ENCODE measurements around the gene NMRK2.
"Not testable (repeated sequence)": the region's sequence is repeated elsewhere in the genome, so short reads cannot be mapped to it uniquely, and the experiment has no call there.

NMRK2 gene

DNA sequence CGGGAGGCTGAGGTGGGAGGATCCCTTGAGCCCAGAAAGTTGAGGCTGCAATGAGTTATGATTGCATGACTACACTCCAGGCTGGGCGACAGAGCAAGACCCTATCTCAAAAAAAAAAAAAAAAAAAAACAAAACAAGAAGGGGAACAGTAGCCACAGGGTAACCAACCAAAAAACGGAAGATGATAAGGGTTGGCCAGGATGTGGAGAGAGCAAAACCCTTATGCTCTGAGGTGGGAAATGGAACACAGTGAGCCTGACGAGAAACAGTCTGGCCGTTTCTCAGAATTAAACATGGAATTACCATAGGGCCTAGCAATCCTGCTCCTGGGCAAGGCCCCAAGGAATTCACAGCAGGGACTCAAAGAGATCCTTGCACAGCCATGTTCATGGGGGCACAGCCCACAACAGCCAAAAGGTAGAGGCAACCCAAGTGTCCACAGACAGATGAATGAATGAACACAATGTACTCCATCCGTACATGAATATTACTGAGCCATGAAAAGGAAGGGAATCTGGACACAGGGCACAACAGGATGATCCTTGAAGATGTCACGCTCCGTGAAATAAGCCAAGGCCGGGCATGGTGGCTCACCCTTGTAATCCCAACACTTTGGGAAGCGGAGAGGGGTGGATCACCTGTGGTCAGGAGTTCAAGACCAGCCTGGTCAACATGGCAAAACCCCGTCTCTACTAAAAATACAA is 11.3 kb downstream of the NMRK2 start:
- Mint-ChIP-seq H3K36me3 (ENCODE audit: low read depth) (no peaks in the 10 kb centered on the region), H3K9me3 (no peaks in the 10 kb centered on the region), H3K4me1 (no peaks in the 10 kb centered on the region), H3K27ac (no peak overlapping the region), H3K4me3 (no peak overlapping the region), H3K27me3 (ENCODE audit: low read depth) (no peaks in the 10 kb centered on the region)
- TF ChIP-seq, protein P1, sequence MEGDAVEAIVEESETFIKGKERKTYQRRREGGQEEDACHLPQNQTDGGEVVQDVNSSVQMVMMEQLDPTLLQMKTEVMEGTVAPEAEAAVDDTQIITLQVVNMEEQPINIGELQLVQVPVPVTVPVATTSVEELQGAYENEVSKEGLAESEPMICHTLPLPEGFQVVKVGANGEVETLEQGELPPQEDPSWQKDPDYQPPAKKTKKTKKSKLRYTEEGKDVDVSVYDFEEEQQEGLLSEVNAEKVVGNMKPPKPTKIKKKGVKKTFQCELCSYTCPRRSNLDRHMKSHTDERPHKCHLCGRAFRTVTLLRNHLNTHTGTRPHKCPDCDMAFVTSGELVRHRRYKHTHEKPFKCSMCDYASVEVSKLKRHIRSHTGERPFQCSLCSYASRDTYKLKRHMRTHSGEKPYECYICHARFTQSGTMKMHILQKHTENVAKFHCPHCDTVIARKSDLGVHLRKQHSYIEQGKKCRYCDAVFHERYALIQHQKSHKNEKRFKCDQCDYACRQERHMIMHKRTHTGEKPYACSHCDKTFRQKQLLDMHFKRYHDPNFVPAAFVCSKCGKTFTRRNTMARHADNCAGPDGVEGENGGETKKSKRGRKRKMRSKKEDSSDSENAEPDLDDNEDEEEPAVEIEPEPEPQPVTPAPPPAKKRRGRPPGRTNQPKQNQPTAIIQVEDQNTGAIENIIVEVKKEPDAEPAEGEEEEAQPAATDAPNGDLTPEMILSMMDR (IDR thresholded peaks at IDR 0.05; ENCODE audit: unreplicated experiment in 3 of 3) = no peak

DNA sequence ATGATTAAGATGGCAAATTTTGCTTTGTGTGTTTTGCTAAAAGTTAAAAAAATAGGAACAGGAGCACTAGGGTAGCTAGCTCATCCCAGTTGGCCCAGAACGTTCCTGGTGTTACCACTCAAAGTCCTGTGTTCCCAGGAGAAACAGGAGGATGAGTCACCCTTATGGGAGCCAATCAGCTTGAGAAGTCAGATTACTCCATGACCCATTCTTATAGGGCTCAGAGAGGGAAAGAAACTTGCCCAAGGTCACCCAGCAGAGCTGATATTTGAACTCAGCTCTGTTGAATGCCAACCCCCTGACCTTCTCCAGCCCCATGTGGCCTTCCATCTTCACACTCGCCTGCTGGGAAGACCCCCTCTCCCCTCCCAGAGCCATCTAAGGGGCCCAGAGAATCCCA is 13.0 kb downstream of the NMRK2 start:
- TF ChIP-seq, protein P1 (IDR thresholded peaks at IDR 0.05; ENCODE audit: unreplicated experiment in 3 of 3) = no peak
- H3K4me3 Mint-ChIP-seq = no peak overlapping the region
- H3K9me3 Mint-ChIP-seq = no peaks in the 10 kb centered on the region
- no peaks in the 10 kb centered on the region for H3K4me1 Mint-ChIP-seq
- no peaks in the 10 kb centered on the region for H3K27me3 Mint-ChIP-seq (ENCODE audit: low read depth)
- no peaks in the 10 kb centered on the region for H3K36me3 Mint-ChIP-seq (ENCODE audit: low read depth)
- H3K27ac Mint-ChIP-seq = no peak overlapping the region

DNA sequence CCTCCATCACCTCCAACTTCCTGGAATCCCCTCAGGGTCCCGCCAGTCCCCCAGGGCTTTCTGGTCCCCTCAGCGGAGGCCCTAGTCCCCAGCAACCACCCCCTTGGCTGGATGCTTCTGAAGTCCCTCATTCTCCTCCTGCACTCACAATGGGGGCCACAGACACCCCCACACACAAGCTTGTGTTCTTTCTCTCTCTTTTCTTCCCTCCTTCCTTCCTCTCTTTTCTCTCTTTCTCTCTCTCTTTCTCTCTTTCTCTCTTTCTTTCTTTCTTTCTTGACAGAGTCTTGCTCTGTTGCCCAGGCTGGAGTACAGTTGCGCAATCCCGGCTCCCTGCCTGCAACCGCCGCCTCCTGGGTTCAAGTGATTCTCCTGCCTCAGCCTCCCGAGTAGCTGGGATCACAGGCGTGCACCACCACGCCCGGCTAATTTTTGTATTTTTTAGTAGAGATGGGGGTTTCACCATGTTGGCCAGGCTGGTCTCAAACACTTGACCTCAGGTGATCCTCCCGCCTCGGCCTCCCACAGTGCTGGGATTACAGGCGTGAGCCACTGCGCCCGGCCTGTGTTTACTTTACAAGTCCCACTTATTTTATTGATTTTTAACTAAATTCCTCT is 14.6 kb downstream of the NMRK2 start:
- H3K27me3 Mint-ChIP-seq (ENCODE audit: low read depth); H3K27ac Mint-ChIP-seq; H3K4me1 Mint-ChIP-seq; H3K4me3 Mint-ChIP-seq; H3K9me3 Mint-ChIP-seq; H3K36me3 Mint-ChIP-seq (ENCODE audit: low read depth): not testable (repeated sequence)

DNA sequence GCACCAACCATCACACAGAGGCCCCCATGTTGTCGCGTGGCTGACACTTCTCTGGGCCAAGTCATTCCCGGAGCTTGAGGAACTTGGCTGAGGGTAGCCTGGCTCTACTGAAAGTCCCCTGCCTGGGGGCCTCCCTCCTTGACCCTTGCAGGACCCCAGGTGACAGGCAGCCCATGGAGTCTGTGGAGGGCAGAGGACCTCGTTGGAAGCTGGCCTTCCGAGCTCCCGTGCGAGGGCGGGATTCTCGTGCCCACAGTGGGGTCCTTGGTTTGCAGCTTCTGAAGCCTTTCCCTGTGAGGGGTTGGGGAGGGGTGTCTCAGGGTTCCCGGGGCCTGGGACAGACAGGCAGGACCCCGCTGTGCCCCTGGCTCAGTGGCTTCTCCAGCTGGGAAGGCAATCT is 16.4 kb downstream of the NMRK2 start:
- H3K27me3 Mint-ChIP-seq (ENCODE audit: low read depth) = no peaks in the 10 kb centered on the region
- H3K9me3 Mint-ChIP-seq = no peaks in the 10 kb centered on the region
- peaks cover 6% of the 10 kb centered on the region for H3K4me1 Mint-ChIP-seq
- TF ChIP-seq, protein P1 (IDR thresholded peaks at IDR 0.05; ENCODE audit: unreplicated experiment in 3 of 3) = no peak
- H3K4me3 Mint-ChIP-seq = no peak overlapping the region
- no peak overlapping the region for H3K27ac Mint-ChIP-seq
- H3K36me3 Mint-ChIP-seq (ENCODE audit: low read depth) = no peaks in the 10 kb centered on the region

DNA sequence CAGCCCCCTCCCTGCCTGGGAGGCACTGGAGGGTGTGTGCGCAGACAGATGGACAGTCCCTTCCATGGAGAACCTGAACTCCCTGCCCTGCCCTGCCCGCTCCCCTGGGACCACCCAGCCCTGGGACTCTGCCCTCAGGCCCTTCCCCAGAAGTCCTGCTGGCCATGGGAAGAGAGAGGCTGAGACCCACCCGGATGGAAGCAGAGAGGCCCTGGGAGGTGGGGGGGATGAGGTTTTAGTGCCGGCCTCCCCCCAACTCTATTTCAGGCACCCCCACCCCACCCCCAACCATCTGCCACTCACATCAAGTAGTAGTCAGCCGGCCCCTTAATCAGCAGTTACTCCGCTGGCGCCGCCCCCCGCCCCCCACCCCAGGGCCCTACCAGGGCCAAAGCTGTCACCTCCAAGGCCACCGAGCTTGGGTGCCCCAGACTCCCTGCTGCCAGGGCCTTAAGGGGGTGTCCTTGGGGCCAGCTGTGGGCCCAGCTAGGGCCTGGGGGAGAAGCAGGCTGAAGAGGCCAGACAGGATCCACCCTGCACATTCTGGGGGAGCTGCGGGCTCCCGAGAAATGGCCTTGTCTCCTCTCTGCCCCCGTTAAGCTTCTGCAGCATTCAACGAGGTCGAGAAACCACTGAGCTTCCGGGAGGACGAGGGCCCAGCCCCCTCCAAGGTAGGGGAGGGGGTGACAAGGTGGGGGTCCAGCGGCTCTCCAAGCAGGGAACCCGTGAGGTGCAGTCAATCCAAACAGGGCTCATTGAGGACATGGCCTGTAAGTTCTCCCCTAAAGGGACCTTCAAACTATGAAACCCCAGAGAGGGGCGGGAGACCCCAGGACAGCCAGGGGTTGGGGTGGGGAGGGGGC is 17.4 kb downstream of the NMRK2 start:
- no peaks in the 10 kb centered on the region for H3K36me3 Mint-ChIP-seq (ENCODE audit: low read depth)

More for the DNA sequence above, 17.4 kb downstream of the NMRK2 start:
- TF ChIP-seq, protein P1 (IDR thresholded peaks at IDR 0.05; ENCODE audit: unreplicated experiment in 3 of 3) = no peak
- Mint-ChIP-seq H3K27me3 (ENCODE audit: low read depth) (no peaks in the 10 kb centered on the region), H3K9me3 (no peaks in the 10 kb centered on the region), H3K4me3 (no peak overlapping the region), H3K4me1 (peaks cover 6% of the 10 kb centered on the region), H3K27ac (no peak overlapping the region)

Data from nephron (organoid).